Gastroesophageal sphincter (tissue), 4 donors: ENCODE results near the gene TNKS1BP1. TPM values are rescaled to one million over a fixed set of nuclear protein-coding genes. Genes with fewer than 3 reads are reported as not detected.
"Not testable (repeated sequence)": the region's sequence is repeated elsewhere in the genome, so short reads cannot be mapped to it uniquely, and the experiment has no call there.

Experiments used
- ATAC-seq: fragments of 150-250 bp; one replicate; pipeline ENCODE4 v1.9.1; 2016; ENCODE audit warnings: mild to moderate bottlenecking, moderate library complexity
- H3K27ac ChIP-seq, 4 donors: fragments of 200-600 bp; sonication (generic) in 3 of 4; 1 replicate in 3 of 4; 2 replicates in 1 of 4; pipeline ENCODE4 v1.5.1; 2016 to 2019
- H3K27me3 ChIP-seq: fragments of 200-600 bp; sonication (generic); one replicate; pipeline ENCODE4 v1.5.1; 2019
- H3K36me3 ChIP-seq, 2 donors: fragments of 200-600 bp; sonication (generic); one replicate each; pipeline ENCODE4 v1.5.1; 2019; ENCODE audit warnings: control low read depth in 1 of 2
- H3K4me1 ChIP-seq, 3 donors: fragments of 200-600 bp; sonication (generic); 1 replicate in 2 of 3; 2 replicates in 1 of 3; pipeline ENCODE4 v1.5.1; 2016 to 2019; ENCODE audit warnings: control low read depth in 2 of 3
- H3K4me3 ChIP-seq, 2 donors: fragments of 200-600 bp; sonication (generic); one replicate each; pipeline ENCODE4 v1.5.1; 2019; ENCODE audit warnings: mild to moderate bottlenecking in 1 of 2, moderate library complexity in 1 of 2
- H3K9me3 ChIP-seq, 3 donors: fragments of 200-600 bp; sonication (generic); one replicate each; pipeline ENCODE4 v1.5.1; 2017 to 2019; ENCODE audit warnings: control low read depth in 2 of 3
- EP300 ChIP-seq: sonication (generic); formaldehyde crosslinking; IDR thresholded peaks from one replicate; pipeline ENCODE4 v1.6.1; 2017; ENCODE audit warnings: antibody characterized with exemption, mild to moderate bottlenecking
- POLR2A ChIP-seq, 2 donors: fragments of 450-650 bp; IDR thresholded peaks; one replicate each; pipeline ENCODE4 v1.6.1; 2017; ENCODE audit warnings: antibody characterized with exemption in 2 of 2, mild to moderate bottlenecking in 2 of 2, moderate library complexity in 1 of 2
- POLR2AphosphoS5 ChIP-seq: sonication (generic); formaldehyde crosslinking; IDR thresholded peaks from one replicate; pipeline ENCODE4 v1.6.1; 2017; ENCODE audit warnings: antibody characterized with exemption
- WGBS, 2 donors: methylation state at CpG; one replicate each; pipeline ENCODE4 v1.1.5; 2018; ENCODE audit warnings: low coverage in 1 of 2; 5-methylcytosine and 5-hydroxymethylcytosine counted together
- total RNA-seq, 4 donors: library from RNA; depleted of rRNA; stranded (reverse); fragments of >200 nt; gene quantifications; one replicate each; pipeline ENCODE4 v1.1.0, GENCODE V29; 2016
- TF ChIP-seq, protein P1 (sequence below), 4 experiments: fragments of 200-600 bp in 2 of 4; fragments of 450-650 bp in 2 of 4; sonication (generic) in 1 of 4; IDR thresholded peaks; one replicate each; pipeline ENCODE4 v1.5.1; 2017 to 2019; ENCODE audit warnings: antibody characterized with exemption in 4 of 4, mild to moderate bottlenecking in 2 of 4, moderate library complexity in 2 of 4

TNKS1BP1 gene
- total RNA-seq, 4 donors from 2014 or later = 95.6 to 130 (median 108) TPM

DNA sequence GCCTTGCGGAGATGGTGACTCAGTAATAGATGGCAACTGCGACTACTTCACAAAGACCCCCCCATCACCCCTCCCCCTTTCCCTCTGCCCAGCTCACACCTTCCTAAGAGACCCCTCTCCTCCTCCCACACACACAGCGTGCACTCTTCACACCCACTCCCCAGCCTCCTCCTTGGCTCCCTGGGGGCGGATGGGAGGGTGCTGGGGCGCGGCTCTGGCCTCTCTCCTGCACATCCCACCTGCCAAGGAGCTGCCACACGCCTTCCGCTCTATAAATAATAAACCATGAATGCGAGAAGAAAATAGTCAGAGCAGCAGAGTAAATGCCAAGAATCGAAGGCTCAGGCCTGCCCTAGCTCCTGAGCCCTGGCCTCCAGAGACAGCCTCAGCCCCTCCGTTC, 17.9 kb upstream of the TNKS1BP1 start:
- TF ChIP-seq EP300 = no peak
- no peak for TF ChIP-seq POLR2AphosphoS5
- no peak for TF ChIP-seq POLR2A (IDR thresholded peaks at IDR 0.05)
- TF ChIP-seq, protein P1, sequence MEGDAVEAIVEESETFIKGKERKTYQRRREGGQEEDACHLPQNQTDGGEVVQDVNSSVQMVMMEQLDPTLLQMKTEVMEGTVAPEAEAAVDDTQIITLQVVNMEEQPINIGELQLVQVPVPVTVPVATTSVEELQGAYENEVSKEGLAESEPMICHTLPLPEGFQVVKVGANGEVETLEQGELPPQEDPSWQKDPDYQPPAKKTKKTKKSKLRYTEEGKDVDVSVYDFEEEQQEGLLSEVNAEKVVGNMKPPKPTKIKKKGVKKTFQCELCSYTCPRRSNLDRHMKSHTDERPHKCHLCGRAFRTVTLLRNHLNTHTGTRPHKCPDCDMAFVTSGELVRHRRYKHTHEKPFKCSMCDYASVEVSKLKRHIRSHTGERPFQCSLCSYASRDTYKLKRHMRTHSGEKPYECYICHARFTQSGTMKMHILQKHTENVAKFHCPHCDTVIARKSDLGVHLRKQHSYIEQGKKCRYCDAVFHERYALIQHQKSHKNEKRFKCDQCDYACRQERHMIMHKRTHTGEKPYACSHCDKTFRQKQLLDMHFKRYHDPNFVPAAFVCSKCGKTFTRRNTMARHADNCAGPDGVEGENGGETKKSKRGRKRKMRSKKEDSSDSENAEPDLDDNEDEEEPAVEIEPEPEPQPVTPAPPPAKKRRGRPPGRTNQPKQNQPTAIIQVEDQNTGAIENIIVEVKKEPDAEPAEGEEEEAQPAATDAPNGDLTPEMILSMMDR (IDR thresholded peaks at IDR 0.05) = no peak
- Histone ChIP-seq H3K36me3 (no peaks in the 10 kb centered on the region), H3K9me3 (no peaks in the 10 kb centered on the region), H3K27me3 (peaks cover 12% of the 10 kb centered on the region), H3K4me3 (no peak overlapping the region), H3K27ac (no peak overlapping the region), H3K4me1 (peaks cover 0 to 18% (median 0%) of the 10 kb centered on the region in 3 donors)
- ATAC-seq = no peak
- 57 to 68% methylated on average over 5 to 8 of the region's 11 CpGs for WGBS, 2 donors

DNA sequence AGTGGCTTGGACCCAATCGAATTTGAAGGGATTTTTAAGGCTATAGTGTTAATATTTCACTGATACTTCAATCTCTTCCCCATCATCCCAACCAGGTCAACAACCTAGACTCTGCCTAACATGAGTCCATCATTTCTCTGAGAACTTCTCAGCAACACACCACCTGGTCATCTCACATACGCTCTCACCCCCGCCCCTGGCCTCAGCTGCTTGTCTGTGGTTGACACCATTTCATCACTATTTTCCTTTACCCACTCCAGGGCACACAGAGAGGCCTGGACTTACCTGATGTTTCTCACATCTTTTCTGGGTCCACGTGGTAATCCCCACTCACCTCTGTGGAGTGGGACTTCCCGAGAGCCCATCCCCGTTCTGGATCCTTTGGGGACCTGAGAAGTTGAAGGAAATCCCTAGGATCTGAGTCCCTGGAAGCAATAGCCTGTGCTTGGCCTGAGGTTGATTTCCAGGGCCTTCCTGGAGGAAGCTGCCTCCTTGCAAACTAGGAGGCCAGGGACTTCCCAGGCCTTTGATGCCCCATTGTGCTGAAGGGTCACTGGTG, 16.6 kb upstream of the TNKS1BP1 start:
- no peaks in the 10 kb centered on the region for H3K36me3 ChIP-seq
- no peak for ATAC-seq
- H3K4me1 ChIP-seq = peaks cover 0 to 23% (median 2%) of the 10 kb centered on the region in 3 donors
- no peak overlapping the region for H3K4me3 ChIP-seq
- 76 to 77% methylated on average over 3 to 6 of the region's 6 CpGs for WGBS, 2 donors
- peaks cover 12% of the 10 kb centered on the region for H3K27me3 ChIP-seq
- no peak overlapping the region for H3K27ac ChIP-seq
- TF ChIP-seq EP300 (no peak), POLR2A (IDR thresholded peaks at IDR 0.05) (no peak), POLR2AphosphoS5 (no peak)
- TF ChIP-seq, protein P1 (IDR thresholded peaks at IDR 0.05) = no peak
- no peaks in the 10 kb centered on the region for H3K9me3 ChIP-seq

DNA sequence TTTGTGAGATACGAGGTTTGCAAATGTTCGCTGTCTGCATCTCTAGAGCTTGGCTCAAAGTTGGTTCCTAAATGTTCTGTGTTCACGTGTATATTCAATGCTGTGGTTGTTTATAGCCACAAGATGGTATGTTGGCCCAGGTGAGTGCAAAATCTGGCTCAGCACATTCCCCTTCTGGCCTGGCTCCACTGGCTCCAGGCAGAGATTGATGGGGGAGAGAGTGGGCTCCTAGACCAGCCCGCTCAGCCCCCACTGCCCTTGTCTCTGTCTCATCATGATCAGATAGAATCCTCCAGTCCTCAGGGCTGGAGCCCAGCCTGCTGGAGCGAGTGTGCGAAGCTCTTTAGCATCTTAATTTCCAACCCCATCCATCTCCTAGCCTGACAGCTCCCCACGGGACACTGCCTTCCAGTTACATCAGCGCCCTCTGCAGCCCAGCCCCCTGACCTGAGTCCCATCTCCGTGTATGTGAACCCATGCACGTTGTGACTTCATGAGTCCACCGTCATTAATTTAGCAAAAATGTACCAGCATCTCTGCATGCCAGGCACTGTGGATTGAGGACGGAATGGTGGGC, 15.4 kb upstream of the TNKS1BP1 start:
- peaks cover 12% of the 10 kb centered on the region for H3K27me3 ChIP-seq
- no peak overlapping the region for H3K27ac ChIP-seq
- 18 to 60% methylated on average over 2 to 11 of the region's 12 CpGs for WGBS, 2 donors
- no peak for ATAC-seq
- no peaks in the 10 kb centered on the region for H3K36me3 ChIP-seq
- TF ChIP-seq EP300 (no peak), POLR2AphosphoS5 (no peak), POLR2A (IDR thresholded peaks at IDR 0.05) (no peak)
- TF ChIP-seq, protein P1 (IDR thresholded peaks at IDR 0.05) = peak in 1 of 4 experiments; percentile 44
- H3K9me3 ChIP-seq = no peaks in the 10 kb centered on the region
- no peak overlapping the region for H3K4me3 ChIP-seq
- peaks cover 0 to 23% (median 4%) of the 10 kb centered on the region in 3 donors for H3K4me1 ChIP-seq

DNA sequence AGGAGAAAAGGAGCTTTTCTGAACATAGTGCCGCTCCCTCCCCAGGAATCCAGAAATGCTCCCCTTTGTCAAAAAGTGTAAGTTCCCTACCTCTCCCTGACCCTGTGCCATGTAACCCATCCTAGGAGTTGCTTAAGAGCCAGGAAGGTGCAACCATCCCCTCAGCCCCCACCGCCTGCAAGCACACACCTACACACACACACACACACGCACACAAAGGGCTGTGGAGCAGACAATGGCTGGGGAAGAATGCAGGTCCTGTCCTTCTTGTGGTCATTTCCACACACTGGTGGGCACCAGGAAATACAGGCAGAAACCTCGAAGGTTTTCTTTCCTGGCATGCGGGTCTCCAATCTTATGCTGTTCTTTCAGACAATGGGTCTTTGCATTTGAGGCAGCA, 14.6 kb upstream of the TNKS1BP1 start:
- Histone ChIP-seq H3K4me1 (peaks cover 0 to 31% (median 12%) of the 10 kb centered on the region in 3 donors), H3K4me3 (no peak overlapping the region), H3K36me3 (no peaks in the 10 kb centered on the region), H3K9me3 (no peaks in the 10 kb centered on the region), H3K27ac (no peak overlapping the region), H3K27me3 (peaks cover 12% of the 10 kb centered on the region)
- no peak for TF ChIP-seq POLR2A (IDR thresholded peaks at IDR 0.05)
- TF ChIP-seq, protein P1 (IDR thresholded peaks at IDR 0.05) = no peak
- TF ChIP-seq EP300 = no peak
- no peak for TF ChIP-seq POLR2AphosphoS5
- WGBS, 2 donors = 81 to 85% methylated on average over 2 to 3 of the region's 5 CpGs
- ATAC-seq = no peak

GRCh38 chr11:57338142-57338541, 13.4 kb upstream of the TNKS1BP1 start, which contains the start of gene P2RX3:
Gene P2RX3, plus strand, starts transcription at chr11:57338352. Its CDS starts 199 bp downstream, at chr11:57338551.
- WGBS, 2 donors = 40 to 55% methylated on average over 2 of the region's 4 CpGs
- peaks cover 0 to 12% of the 10 kb centered on the region in 2 donors for H3K36me3 ChIP-seq
- peaks cover 12% of the 10 kb centered on the region for H3K27me3 ChIP-seq
- H3K9me3 ChIP-seq = no peaks in the 10 kb centered on the region
- TF ChIP-seq POLR2A (IDR thresholded peaks at IDR 0.05) (no peak), EP300 (no peak), POLR2AphosphoS5 (no peak)
- TF ChIP-seq, protein P1 (IDR thresholded peaks at IDR 0.05) = no peak
- H3K4me1 ChIP-seq = peaks cover 0 to 41% (median 14%) of the 10 kb centered on the region in 3 donors
- no peak within 1 kb of the TSS for H3K27ac ChIP-seq
- no peak within 1 kb of the TSS for H3K4me3 ChIP-seq
- ATAC-seq = no peak

DNA sequence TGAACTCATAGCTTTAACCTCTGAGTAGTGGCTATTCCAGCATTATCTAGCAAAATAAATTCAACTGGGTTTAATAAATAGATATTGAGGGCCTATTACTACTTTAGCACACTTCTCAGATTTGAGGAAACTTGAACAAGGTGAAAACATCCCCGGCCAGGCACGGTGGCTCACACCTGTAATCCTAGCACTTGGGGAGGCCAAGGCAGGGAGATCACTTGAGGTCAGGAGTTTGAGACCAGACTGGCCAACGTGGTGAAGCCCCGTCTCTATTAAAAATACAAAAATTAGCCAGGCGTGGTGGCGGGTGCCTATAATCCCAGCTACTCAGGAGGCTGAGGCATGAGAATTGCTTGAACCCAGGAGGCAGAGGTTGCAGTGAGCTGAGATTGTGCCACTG, 12.1 kb upstream of the TNKS1BP1 start:
- Histone ChIP-seq H3K27ac (peak overlapping the region in 1 of 4 donors; percentile 93), H3K4me1 (peaks cover 0 to 41% (median 14%) of the 10 kb centered on the region in 3 donors), H3K36me3 (peaks cover 0 to 25% of the 10 kb centered on the region in 2 donors)
- H3K4me3 ChIP-seq, H3K27me3 ChIP-seq, ATAC-seq, H3K9me3 ChIP-seq: not testable (repeated sequence)
- WGBS, 2 donors = 81% methylated on average over 5 of the region's 6 CpGs; no CpG with 5 or more reads in 1 of the 2 donors
